Measurements from ENCODE around the gene BMP2. TPM values are rescaled to one million over a fixed set of nuclear protein-coding genes. Genes with fewer than 3 reads are reported as not detected.
A peak's percentile ranks its signal among the peaks of the same experiment; 100 is the strongest.

Gene BMP2
- total RNA-seq, 1 donor from 2014 or later: 22.7 TPM

- no peaks in the 10 kb centered on the region for H3K36me3 ChIP-seq
- intact Hi-C loops (cut with DNase I): no loop called here
- peak; percentile 61 for ATAC-seq
- H3K9me3 ChIP-seq: no peaks in the 10 kb centered on the region
- peak; percentile 66 for DNase-seq
- no peak overlapping the region for H3K4me3 ChIP-seq
- peaks cover 8% of the 10 kb centered on the region for H3K4me1 ChIP-seq
- H3K27ac ChIP-seq: peak overlapping the region; percentile 53
- no peak for TF ChIP-seq CTCF (IDR thresholded peaks at IDR 0.05)
- H3K27me3 ChIP-seq: no peaks in the 10 kb centered on the region
Measured at GRCh38 chr20:6732001-6732447, 35.5 kb upstream of the BMP2 start.

- no peak overlapping the region for H3K4me3 ChIP-seq
- no peaks in the 10 kb centered on the region for H3K27me3 ChIP-seq
- no peak for TF ChIP-seq CTCF (IDR thresholded peaks at IDR 0.05)
- intact Hi-C loops (cut with DNase I): no loop called here
- no peaks in the 10 kb centered on the region for H3K9me3 ChIP-seq
- DNase-seq (no peak), ATAC-seq (no peak)
- peaks cover 8% of the 10 kb centered on the region for H3K4me1 ChIP-seq
- H3K27ac ChIP-seq: no peak overlapping the region
- no peaks in the 10 kb centered on the region for H3K36me3 ChIP-seq
Measured at GRCh38 chr20:6732851-6733250, 34.6 kb upstream of the BMP2 start.

GRCh38 chr20:6733965-6734364, 33.5 kb upstream of the BMP2 start:
- no peak overlapping the region for H3K27ac ChIP-seq
- no peaks in the 10 kb centered on the region for H3K36me3 ChIP-seq
- no peaks in the 10 kb centered on the region for H3K9me3 ChIP-seq
- ATAC-seq (no peak), DNase-seq (no peak)
- intact Hi-C loops (cut with DNase I): no loop called here
- no peak overlapping the region for H3K4me3 ChIP-seq
- no peaks in the 10 kb centered on the region for H3K27me3 ChIP-seq
- TF ChIP-seq CTCF (IDR thresholded peaks at IDR 0.05): no peak
- peaks cover 8% of the 10 kb centered on the region for H3K4me1 ChIP-seq

GRCh38 chr20:6735942-6736845, 31.3 kb upstream of the BMP2 start:
- DNase-seq (no peak), ATAC-seq (peak; percentile 30)
- Histone ChIP-seq H3K36me3 (no peaks in the 10 kb centered on the region), H3K4me3 (no peak overlapping the region), H3K4me1 (peaks cover 8% of the 10 kb centered on the region), H3K9me3 (no peaks in the 10 kb centered on the region), H3K27ac (peak overlapping the region; percentile 69), H3K27me3 (no peaks in the 10 kb centered on the region)
- intact Hi-C loops (cut with DNase I): no loop called here
- TF ChIP-seq CTCF (IDR thresholded peaks at IDR 0.05): no peak

- H3K27ac ChIP-seq: no peak overlapping the region
- intact Hi-C loops (cut with DNase I): no loop called here
- H3K4me1 ChIP-seq: peaks cover 8% of the 10 kb centered on the region
- H3K9me3 ChIP-seq: no peaks in the 10 kb centered on the region
- DNase-seq: no peak
- no peak for TF ChIP-seq CTCF (IDR thresholded peaks at IDR 0.05)
- no peak for ATAC-seq
- no peak overlapping the region for H3K4me3 ChIP-seq
- no peaks in the 10 kb centered on the region for H3K36me3 ChIP-seq
- H3K27me3 ChIP-seq: no peaks in the 10 kb centered on the region
Measured at GRCh38 chr20:6739406-6739805, 28.1 kb upstream of the BMP2 start.
